GM12865 (cell line): ENCODE data around the gene GTF2F1.

ENCODE experiments used
- DNase-seq: peaks from one replicate; pipeline ENCODE4 v3.0.0; 2010; ENCODE audit warnings: low read depth
- H3K4me3 ChIP-seq: 2 replicates; pipeline ENCODE4 v1.5.1; 2011; ENCODE audit warnings: mild to moderate bottlenecking, low read depth, low read length, control low read depth
- TF ChIP-seq, protein P1 (sequence below): IDR thresholded peaks from 2 replicates; pipeline ENCODE4 v1.5.1; 2011; ENCODE audit warnings: low read length, control low read depth, low read depth, inconsistent platforms; ENCODE audit not compliant: insufficient read depth; ENCODE audit errors: missing control alignments

Gene GTF2F1

GRCh38 chr19:6416658-6417405 is 23.9 kb upstream of the GTF2F1 start:
- no peak overlapping the region for H3K4me3 ChIP-seq
- no peak for DNase-seq
- TF ChIP-seq, protein P1, sequence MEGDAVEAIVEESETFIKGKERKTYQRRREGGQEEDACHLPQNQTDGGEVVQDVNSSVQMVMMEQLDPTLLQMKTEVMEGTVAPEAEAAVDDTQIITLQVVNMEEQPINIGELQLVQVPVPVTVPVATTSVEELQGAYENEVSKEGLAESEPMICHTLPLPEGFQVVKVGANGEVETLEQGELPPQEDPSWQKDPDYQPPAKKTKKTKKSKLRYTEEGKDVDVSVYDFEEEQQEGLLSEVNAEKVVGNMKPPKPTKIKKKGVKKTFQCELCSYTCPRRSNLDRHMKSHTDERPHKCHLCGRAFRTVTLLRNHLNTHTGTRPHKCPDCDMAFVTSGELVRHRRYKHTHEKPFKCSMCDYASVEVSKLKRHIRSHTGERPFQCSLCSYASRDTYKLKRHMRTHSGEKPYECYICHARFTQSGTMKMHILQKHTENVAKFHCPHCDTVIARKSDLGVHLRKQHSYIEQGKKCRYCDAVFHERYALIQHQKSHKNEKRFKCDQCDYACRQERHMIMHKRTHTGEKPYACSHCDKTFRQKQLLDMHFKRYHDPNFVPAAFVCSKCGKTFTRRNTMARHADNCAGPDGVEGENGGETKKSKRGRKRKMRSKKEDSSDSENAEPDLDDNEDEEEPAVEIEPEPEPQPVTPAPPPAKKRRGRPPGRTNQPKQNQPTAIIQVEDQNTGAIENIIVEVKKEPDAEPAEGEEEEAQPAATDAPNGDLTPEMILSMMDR, result no peak

DNA sequence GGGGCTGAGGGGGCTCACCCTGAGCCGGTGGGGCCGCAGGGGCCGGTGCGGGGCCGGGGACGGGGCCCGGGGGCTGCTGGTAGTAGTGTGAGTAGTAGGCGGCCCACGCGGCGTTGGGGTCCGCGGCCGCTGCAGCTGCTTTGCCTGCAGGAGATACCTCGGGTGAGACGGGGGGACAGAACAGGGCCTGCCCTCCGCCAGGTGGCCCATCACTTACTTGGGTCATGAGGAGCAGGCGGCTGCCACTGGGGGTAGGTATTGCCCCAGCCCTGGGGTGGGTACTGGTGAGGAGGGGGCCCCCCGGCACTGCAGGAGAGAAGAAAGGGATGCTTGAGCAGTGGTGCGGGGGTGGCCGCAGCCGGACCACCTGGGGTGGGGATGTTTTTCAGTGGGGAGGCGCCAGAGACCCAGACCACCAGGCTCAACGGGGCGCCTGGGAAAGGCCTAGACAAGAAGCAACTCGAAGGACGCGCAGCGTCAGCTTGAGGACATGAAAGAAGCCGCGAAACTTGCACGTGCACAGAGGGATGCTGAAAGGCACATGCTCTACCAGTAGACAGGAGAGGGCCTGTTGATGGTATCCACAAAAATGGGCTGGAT is 22.7 kb upstream of the GTF2F1 start:
- TF ChIP-seq, protein P1, result no peak
- no peak overlapping the region for H3K4me3 ChIP-seq
- DNase-seq, result no peak

- TF ChIP-seq, protein P1, result no peak
- no peak for DNase-seq
Observed at GRCh38 chr19:6414793-6415590, 22.0 kb upstream of the GTF2F1 start.

DNA sequence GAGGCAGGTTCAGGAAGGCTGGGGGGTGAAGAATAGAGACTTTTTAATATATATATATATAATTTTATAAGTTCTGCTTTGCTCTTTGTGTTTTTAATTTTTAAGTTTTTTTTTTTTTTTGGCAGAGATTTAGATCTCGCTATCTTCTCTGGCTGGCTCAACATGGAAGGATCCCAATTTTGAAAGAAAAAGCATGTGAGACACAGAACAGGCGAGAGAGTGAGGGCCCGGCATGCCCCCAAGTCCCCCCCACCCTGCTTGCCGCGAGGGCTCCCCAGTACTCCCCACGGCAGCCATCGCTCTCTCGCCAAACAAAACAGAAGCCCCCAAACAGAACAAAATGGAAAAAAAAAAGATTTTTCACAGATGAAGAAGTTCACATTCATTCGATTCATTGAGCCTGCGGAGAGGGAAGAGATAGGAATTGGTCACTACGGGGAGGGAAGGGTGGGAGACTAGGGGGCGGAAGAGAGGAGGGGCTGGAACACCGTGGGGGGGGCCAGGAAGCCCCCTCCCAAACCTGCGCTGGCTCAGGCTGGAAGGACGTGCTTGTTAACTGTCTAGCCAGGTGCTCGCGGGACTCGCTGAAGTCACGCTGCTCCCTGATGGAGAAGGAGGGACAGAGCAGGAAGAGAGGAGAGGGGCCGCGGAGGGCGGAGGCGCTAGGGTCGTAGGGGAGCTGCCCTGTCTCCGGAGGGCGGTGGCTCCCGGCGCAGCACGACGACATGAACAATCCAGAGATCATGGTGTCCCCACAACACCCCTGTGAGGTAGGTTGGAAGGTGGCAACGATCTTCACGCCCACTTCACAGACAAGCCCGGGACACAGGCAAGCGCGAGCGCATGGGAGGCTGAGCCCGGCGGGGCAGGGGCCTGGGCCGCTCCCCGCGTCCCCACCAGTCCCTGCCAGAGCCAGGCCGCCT is 21.0 kb upstream of the GTF2F1 start:
- TF ChIP-seq, protein P1, result no peak
- no peak for DNase-seq
- no peak overlapping the region for H3K4me3 ChIP-seq

More at GRCh38 chr19:6414793-6415590, 22.0 kb upstream of the GTF2F1 start:
- no peak overlapping the region for H3K4me3 ChIP-seq

GRCh38 chr19:6413291-6413690 is 20.3 kb upstream of the GTF2F1 start:
- TF ChIP-seq, protein P1, result no peak

DNA sequence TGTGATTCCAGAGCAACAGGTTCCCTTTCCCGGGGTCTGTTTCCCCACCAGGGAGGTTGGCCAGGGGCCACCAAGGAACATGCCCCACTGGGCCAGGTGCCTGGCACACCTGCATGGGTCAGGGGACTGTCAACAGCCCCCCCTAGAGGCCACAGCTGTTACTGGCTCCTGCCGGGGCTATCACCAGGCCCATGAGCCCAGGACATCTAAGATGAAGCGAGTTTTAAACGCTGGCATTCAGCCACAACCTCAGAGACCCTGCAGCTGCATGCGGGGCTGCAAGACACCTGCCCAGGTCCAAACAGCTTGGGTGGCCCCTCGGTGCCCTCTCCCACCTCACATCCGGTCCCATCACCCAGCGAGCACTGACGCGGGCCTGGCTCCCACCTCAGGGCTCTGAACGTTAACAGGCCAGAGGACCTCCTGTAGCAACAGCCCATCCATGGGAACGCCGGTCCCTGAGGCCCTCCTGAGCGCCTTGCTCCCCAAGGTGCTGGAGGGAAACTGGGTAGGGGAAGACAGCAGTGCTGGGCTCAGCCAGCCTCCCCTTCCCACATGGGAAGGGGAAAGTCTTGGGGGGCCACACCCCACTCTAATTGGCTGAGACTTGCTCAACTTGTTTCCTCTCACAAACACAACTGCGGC is 19.6 kb upstream of the GTF2F1 start:
- no peak overlapping the region for H3K4me3 ChIP-seq
- TF ChIP-seq, protein P1, result peak; percentile 64
- DNase-seq, result peak; percentile 58

More at GRCh38 chr19:6413291-6413690, 20.3 kb upstream of the GTF2F1 start:
- DNase-seq, result no peak
- H3K4me3 ChIP-seq, result no peak overlapping the region
